Measurements from ENCODE around the gene CHN1.

Gene CHN1

DNA sequence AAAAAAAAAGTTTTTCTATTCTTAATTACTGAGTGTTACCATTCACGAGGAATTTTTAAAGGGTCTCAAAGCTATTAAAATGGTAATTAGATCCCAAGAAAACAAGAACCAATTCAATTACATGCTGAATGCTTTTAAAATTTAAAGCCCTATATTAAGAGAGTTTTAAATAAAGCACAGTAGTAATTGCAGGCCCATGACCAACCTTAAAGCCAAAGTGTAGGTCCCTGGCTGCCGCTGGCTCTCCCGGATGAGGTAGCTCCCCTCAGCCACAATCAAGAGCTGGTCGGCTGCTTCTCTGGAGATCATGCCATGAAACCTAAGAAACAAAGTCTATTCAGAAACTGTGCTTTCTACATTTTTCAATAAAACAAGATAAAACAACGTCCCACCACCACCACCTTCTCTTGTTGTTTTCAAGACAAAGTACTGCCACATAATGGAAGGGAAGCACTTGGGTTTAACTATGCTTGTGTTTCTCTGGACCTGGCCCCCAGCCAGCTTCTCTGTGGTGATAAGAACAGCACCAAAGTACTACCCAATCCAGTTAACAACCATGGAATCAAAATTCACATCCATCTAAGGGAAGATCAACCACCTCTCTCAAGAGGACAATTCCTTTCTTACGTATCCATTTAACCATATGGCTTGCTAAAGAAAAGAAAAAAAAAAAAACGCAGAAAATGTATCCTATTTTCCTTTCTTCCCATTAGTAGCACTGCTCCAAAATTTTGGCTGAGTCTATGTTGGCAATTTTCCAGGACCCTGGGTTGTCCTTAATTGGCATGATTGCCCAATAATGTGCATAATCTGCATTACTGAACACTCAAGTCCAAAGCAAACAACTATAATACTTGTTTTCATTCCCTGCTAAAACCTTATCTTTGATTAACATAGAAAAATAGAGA lies 90.1 kb downstream of the CHN1 start:
- no peak for DNase-seq (ENCODE audit: low spot score)
- POLR2A ChIA-PET (ENCODE audit: low non-redundant PET): no interaction called here
- CTCF ChIA-PET: interaction anchor here (0.6 to 0.7 kb wide), 2 partner anchors 15 to 83 kb away, joined by 3 to 5 read pairs; no protein-coding TSS in a partner anchor
- TF ChIP-seq, protein P1, sequence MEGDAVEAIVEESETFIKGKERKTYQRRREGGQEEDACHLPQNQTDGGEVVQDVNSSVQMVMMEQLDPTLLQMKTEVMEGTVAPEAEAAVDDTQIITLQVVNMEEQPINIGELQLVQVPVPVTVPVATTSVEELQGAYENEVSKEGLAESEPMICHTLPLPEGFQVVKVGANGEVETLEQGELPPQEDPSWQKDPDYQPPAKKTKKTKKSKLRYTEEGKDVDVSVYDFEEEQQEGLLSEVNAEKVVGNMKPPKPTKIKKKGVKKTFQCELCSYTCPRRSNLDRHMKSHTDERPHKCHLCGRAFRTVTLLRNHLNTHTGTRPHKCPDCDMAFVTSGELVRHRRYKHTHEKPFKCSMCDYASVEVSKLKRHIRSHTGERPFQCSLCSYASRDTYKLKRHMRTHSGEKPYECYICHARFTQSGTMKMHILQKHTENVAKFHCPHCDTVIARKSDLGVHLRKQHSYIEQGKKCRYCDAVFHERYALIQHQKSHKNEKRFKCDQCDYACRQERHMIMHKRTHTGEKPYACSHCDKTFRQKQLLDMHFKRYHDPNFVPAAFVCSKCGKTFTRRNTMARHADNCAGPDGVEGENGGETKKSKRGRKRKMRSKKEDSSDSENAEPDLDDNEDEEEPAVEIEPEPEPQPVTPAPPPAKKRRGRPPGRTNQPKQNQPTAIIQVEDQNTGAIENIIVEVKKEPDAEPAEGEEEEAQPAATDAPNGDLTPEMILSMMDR (conservative IDR thresholded peaks at IDR 0.05; ENCODE audit: low read depth): no peak
- H3K27ac ChIP-seq: no peak overlapping the region

DNA sequence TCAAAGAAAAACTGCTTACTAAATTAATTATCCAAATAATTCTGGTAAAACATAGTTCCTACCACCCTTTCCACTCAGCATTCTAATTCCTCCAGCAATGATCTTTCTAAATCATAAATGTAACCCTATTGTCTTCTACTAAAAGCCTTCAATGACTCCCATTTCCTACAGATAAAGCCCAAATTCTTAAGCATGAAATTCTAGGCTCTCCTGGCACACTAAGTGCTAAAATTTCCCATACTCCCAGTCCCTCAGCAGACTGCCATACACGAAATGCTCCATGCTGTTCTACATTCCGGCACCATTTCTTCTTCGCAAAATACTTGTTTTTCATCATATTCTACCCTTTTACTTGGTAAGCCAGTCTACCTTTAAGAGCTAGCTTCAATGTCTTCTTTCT lies 96.9 kb downstream of the CHN1 start:
- H3K27ac ChIP-seq: no peak overlapping the region
- ChIA-PET POLR2A (ENCODE audit: low non-redundant PET) (no interaction called here), CTCF (no interaction called here)
- TF ChIP-seq, protein P1 (conservative IDR thresholded peaks at IDR 0.05; ENCODE audit: low read depth): no peak
- no peak for DNase-seq (ENCODE audit: low spot score)

DNA sequence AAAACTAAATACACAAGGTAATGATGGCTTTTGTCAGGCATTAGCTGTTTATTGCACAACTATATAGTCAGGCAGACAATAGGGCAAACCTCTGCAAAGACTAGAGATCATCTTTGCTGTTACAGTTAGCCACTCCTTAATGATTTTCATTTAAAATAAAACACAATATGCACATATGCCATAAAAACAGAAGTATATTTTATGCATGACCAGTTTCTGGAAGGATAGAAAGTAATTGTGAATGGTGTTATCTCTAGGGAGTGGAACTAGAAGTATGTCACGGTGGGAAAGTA lies 102.0 kb downstream of the CHN1 start:
- CTCF ChIA-PET: interaction anchor here (0.7 kb wide), 1 partner anchor 128 kb away, joined by 4 read pairs; no protein-coding TSS in a partner anchor
- DNase-seq (ENCODE audit: low spot score): no peak
- TF ChIP-seq, protein P1 (conservative IDR thresholded peaks at IDR 0.05; ENCODE audit: low read depth): no peak
- POLR2A ChIA-PET (ENCODE audit: low non-redundant PET): no interaction called here
- H3K27ac ChIP-seq: no peak overlapping the region

DNA sequence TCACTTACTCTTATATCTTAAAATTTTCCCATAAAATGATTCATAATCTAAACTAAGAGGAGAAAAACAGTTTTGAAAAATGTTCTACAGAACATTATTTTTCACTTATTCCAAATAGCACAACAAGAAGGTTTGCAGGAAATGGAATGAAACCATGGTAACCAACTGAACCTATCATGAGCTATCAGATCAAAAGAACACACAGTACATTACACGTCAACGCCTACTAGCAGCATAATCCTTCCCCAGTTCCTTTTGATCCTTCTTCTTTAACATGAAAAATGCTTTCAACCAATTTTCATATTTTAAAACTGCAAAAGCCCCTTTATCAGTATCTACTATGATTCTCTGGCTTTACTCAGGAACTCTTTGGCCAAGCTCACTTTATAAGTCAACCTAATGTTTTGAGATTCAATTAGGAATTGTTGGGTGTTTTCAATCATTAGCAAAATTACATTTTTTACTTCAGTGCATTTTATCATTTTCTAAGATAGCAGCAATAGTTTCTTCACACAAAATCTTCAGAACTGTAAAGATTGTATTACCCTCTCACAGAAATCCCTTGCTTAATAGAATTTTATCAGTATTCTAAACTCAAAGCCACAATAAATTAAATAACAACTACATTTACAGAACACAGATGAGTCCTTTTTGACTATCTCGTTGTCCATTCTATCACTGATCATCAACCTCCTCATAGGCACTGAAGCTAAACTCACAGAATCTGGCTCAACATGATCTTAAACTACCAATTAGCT lies 102.5 kb downstream of the CHN1 start:
- TF ChIP-seq, protein P1 (conservative IDR thresholded peaks at IDR 0.05; ENCODE audit: low read depth): no peak
- ChIA-PET CTCF (interaction anchor here (0.6 to 1.2 kb wide), 3 partner anchors 127 to 440 kb away, joined by 3 to 4 read pairs (median 3); no protein-coding TSS in a partner anchor), POLR2A (ENCODE audit: low non-redundant PET) (no interaction called here)
- H3K27ac ChIP-seq: no peak overlapping the region
- no peak for DNase-seq (ENCODE audit: low spot score)

DNA sequence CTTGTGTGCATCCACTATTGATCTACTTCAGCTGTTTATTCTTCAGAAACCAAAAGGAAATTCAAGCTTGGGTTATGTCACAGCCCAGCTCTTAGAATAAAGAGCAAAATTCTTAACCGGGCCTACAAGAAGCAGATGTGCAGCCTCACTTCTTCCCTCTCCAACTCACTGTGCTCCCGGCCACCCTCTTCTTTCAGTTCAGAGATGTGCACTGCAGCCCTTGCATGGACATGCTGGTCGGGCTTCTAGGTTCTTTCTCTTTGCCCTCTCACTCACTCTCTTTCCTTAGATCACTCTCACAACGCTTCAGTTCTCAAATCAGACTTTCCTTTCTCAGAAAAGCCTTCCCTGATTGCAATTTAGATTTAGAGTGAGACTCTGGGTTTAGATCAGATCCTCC lies 104.1 kb downstream of the CHN1 start:
- TF ChIP-seq, protein P1 (conservative IDR thresholded peaks at IDR 0.05; ENCODE audit: low read depth): no peak
- H3K27ac ChIP-seq: no peak overlapping the region
- POLR2A ChIA-PET (ENCODE audit: low non-redundant PET): no interaction called here
- CTCF ChIA-PET: no interaction called here
- DNase-seq (ENCODE audit: low spot score): no peak

DNA sequence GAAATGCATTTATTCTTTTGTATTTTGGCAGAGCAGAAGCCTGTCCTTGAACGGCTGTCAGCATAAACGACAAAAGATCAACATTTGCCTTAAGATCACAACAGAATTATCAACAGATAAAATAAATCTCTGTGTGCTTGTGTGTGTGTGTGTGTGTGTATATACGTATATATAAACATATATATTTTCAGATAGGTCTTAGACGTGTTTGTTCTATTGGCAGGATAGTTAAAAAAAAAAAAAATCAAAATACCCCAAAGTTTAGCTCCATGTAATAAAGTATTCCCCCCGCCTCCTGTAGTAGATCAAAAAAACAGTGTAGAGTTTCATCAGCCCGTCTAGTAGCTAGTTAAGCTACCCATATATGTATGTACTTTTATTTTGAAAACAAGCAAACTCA lies 107.9 kb downstream of the CHN1 start:
- CTCF ChIA-PET: interaction anchor here (0.6 kb wide), 2 partner anchors 19 to 579 kb away, joined by 3 to 5 read pairs; no protein-coding TSS in a partner anchor
- no peak for DNase-seq (ENCODE audit: low spot score)
- H3K27ac ChIP-seq: no peak overlapping the region
- POLR2A ChIA-PET (ENCODE audit: low non-redundant PET): no interaction called here
- TF ChIP-seq, protein P1 (conservative IDR thresholded peaks at IDR 0.05; ENCODE audit: low read depth): no peak

All from RWPE1 (cell line).